RPMI8226 (cell line): Measurements from ENCODE around the gene JAM2.

ENCODE experiments used
- DNase-seq: peaks from one replicate; pipeline ENCODE4 v3.0.0-alpha.2; 2015

Gene JAM2

DNA sequence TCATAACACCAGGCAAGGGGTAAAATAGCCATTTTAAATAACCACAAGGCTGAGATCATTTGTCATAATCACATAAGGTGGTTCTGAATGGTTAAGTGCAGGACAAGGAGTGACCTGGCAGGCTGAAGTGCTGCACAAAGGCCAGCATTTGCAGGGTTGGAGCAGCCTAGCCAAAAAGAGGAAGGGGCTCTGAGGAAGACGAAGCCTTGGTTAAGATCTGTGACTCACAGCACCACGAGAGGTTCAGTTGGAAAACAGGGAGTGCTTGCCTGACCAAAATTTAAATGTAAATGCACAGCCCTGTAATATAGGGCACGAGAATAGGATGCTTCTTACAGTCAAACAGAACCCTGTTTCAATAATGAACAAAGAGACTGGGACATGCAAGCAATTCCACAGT, 83.6 kb downstream of the JAM2 start:
- no peak for DNase-seq

DNA sequence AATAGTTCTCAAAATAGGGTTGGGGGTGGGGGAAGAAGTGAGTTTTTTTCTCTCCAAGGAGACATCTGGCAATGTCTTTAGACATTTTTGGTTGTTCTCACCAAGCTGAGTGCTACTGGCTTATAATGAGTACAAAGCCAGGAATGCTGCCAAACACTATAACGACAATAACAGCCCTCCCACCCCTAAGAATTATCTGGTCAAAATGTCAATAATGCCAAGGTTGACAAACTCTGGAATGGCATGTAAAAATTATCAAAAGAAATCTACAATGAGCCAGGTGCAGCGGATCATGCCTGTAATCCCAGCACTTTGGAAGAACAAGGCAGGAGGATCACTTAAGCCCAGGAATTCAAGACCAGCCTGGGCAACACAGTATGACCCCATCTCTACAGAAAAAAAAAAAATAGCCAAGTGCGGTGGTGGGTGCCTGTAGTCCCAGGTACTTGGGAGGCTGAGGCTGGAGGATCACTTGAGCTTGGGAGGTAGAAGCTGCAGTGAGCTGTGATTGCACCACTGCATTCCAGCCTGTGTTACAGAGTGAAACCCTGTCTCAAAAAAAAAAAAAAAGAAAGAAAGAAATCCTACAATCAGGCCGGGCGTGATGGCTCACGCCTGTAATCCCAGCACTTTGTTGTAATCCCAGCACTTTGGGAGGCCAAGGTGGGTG, 93.2 kb downstream of the JAM2 start:
- DNase-seq, result no peak

GRCh38 chr21:25733859-25734653, 95.0 kb downstream of the JAM2 start:
- DNase-seq, result peak; percentile 51

DNA sequence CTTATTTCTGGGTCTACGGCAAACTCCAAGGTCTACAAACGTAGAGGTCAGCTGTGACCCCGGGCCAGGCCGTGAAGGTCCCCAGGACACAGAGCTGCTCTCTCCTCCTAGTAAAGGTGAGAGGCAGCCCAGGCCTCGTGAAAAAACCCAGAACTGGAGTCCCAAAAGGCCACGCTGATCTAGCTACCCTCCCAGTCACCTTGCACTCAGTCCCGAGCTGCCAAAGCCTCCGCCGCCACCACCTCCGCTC, 95.5 kb downstream of the JAM2 start:
- DNase-seq, result no peak

GRCh38 chr21:25734904-25735645, 96.0 kb downstream of the JAM2 start, which contains the start of the genes ATP5PF and GABPA:
ATP5PF (minus strand) TSS chr21:25734904; CDS start chr21:25729794, 5,110 bp downstream.
GABPA (plus strand) TSS chr21:25734972; CDS start chr21:25741599, 6,627 bp downstream.
- DNase-seq, result peak; percentile 99

DNA sequence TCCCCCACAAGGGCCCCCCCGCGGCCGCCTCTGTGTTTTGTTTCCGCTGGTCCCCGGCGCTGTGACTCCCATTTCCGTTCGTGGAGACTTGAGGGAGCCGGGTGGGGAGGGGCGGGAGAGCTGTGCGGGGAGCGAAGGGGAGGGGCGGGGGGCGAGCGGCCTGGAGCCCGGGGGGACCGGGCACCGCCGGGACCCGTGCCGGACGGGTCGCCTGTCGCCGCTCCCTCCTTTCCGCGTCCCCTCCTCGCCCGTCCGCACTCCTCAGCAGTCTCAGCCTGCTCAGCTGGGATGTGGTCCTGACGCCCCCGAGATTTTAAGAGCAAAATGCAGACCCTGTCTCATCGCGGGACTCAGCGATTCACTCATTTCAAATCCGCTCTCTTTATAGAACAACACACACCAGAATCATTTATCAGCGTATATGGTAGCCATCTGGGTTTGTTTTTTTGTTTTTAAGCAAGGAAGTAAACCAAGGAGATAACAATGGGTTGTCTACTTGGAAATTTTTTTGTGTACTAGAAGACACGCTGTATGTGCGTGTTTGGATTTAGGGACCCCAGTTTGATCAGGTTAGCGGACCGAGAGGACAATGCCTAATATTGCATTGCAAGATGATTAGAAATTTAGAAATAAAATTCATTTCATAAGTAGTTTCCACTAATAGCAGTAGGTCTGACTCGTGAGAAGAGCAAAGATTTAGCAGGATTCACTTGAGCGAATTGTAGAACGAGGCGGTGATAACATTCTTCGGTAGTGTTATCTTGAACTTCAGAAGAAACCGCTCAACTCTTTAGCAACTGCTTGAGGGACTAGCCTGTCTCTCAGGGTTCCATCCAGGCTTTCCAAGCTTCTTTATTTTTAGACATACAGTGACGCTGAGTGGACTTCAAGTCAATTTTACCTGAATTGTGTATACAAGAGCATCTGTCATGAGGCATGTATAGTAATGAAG, 96.9 kb downstream of the JAM2 start:
- peak; percentile 86 for DNase-seq

- peak; percentile 6 for DNase-seq
These were observed 98.4 kb downstream of the JAM2 start for GRCh38 chr21:25737421-25737820.

GRCh38 chr21:25742900-25743299, 103.8 kb downstream of the JAM2 start:
- DNase-seq, result no peak

- no peak for DNase-seq
These were observed 105.8 kb downstream of the JAM2 start for GRCh38 chr21:25744854-25745253.

GRCh38 chr21:25750085-25750484, 111.0 kb downstream of the JAM2 start:
- no peak for DNase-seq

DNA sequence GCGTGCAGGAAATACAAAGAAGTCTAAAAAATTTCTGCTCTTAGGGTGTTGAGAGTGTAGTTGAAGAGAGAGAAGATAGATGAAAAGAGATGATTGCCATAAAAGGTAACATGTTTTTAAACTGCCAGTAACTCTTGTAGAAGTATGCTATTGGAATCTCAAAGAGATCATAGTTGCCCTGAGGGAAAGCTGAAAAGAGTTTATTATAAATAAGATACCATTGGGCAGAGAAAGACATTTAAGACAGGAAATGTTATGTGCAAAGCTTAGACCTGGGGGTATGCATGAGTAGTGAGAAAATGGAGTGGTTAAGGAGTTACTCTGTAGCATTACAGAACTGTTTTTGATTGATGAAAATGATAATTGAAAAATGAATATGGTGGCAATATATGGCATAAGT, 113.4 kb downstream of the JAM2 start:
- no peak for DNase-seq

DNA sequence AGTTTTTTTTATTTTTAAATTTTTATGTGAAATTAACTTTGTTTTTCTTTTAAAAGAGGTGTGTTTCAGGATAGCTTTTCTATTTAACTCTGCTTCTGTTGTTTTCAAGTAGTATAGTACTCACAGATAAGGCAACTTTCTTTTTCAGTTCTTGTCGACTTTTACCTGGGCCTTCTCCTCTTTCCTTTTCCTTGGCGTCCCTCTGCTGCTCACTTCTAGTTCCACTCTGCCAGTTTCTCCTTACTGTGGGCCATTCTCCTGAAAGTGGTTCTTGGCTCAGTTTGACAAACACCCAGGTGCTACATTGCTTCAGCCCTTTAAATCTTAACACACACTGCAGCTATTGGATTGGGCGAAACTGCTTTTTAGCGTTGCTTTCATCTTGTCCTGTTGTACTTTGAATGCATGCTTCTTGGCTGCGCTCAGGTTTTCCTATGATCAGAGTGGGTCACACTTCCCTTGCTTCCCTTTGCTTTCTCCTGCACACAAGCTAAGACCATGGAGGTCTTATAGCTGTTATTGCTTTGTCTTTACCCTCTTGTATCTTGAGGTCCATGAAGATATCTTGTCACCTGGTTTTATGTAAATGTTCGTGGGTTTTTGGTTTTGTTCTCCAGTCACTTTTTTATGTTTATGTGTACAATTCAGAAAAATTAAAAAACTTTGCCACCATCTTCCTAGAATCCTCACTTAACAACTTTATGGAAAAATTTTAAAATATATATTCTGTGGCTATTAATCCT, 117.3 kb downstream of the JAM2 start:
- DNase-seq, result no peak

DNA sequence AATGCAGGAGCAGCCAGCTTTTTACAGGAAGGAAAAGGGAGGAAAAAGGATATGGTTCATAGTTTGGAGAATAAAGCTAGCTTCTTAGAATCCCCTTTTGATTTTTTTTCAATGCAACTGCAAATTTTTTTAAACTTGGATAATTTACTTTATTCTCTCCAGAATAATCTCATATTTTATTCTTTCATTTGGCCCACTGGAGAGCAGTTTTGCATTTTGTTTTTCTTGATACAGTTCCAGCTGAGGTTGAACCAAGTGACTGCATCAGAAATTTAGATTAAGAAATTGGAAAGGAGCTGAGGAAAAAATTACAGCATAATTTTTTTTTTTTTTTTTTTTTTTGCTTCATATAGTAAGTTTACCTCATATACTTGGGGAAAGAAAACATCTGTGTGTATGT, 118.5 kb downstream of the JAM2 start:
- no peak for DNase-seq

DNA sequence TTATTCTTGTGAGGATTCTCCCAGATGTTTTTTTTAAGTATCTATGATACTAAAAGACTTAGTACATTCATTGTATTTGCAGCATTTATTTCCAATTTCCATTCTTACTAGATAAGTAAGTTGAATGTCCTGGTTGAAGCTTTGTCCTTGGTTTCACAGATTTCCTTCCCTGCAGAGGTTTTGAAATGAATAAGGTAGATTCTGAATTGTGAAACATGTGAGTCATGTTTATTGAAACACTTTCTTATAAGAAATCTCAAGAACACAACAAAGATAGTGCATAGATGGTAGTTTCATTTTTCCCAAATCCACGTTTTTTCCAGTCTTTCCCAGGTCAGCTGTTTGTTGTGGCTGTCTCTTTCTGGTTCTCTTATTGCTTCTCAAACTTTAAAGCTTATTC, 120.5 kb downstream of the JAM2 start:
- DNase-seq, result no peak

DNA sequence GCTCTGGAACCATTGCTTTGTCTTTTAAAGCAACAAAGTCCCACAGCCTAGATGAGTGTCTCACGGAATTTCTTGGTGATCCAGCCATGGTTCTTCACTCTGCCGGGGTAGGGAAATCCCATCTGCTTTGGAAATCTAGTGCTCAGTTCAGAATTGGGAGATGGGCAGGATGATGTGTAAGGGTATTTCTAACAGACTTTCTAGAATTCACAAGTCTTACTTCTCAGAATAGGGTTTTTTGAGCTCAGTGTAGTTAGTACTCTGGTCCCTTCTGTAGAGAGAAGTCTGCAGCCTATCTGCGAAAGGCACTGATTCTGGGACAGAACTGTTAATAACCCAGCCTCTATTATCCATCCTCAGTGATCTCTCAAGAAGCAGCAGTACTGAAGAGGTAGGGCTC, 121.0 kb downstream of the JAM2 start:
- no peak for DNase-seq

GRCh38 chr21:25760677-25761076, 121.6 kb downstream of the JAM2 start:
- DNase-seq, result no peak

DNA sequence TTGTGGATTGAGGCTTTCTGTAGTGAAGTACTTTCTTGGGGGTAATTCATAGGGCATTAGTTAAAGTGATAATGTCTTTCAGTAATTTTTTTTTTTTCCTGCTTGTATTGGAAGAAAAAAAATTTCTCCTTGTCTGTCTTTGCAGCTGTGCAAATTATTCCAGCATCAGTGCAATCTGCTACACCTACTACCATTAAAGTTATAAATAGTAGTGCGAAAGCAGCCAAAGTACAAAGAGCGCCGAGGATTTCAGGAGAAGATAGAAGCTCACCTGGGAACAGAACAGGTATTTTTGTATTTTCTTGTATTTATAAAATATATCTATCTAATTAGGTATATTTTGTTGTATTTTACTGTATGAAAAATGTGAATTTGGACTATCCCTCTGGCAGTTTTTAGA, 125.0 kb downstream of the JAM2 start:
- DNase-seq, result no peak
